HG02981 (cell line): ENCODE measurements around the gene MAS1.
"Not testable (repeated sequence)": the region's sequence is repeated elsewhere in the genome, so short reads cannot be mapped to it uniquely, and the experiment has no call there.

Experiments used
- ATAC-seq: cut with Tn5 transposase; IDR thresholded peaks from one replicate; pipeline ENCODE4 v1.9.1; 2021; ENCODE audit warnings: mild to moderate bottlenecking, moderate library complexity; ENCODE audit not compliant: unreplicated experiment

The MAS1 gene

DNA sequence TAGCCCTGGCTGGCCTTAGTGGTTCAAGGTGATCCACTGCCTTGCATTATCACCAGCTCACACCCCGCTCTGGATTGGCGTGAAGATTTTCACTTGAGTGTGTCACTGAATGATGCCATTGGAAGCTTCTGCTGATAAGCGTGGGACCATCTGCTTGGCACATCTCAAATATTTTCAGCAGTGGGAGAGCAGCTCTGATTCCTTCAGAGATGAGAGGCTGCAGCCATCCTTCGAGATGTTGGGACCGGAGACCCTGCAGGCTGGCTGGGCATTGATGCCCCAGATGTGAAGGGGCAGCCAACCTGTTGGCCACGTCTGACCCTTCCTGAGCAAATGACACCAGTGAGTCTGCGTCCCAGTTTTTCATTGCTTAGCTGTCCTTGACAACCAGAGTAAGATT, at the start of gene MAS1:
Gene MAS1 (plus strand): TSS at position 197 of the 400 bp plus-strand sequence. CDS start 15,968 bp downstream, outside the sequence.
- ATAC-seq, result no peak

DNA sequence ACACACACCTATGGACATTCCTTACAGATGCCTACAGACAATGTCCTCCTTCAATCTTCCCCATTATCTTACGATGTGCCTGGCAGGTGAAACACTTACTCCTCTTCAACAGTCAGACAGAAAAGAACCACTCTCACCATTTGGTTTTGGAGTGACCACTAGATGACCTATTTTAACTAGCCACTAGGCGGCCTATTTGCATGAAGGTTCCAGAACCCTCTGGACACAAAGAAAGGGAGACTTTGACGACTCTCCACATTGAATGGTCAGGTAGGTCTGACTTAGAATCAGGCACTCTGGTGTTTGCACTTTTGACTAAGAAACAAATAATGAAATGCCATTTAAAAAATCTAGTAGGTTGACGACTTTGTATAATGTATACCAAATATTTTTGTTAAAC, 48.8 kb upstream of the MAS1 start:
- ATAC-seq, result no peak

DNA sequence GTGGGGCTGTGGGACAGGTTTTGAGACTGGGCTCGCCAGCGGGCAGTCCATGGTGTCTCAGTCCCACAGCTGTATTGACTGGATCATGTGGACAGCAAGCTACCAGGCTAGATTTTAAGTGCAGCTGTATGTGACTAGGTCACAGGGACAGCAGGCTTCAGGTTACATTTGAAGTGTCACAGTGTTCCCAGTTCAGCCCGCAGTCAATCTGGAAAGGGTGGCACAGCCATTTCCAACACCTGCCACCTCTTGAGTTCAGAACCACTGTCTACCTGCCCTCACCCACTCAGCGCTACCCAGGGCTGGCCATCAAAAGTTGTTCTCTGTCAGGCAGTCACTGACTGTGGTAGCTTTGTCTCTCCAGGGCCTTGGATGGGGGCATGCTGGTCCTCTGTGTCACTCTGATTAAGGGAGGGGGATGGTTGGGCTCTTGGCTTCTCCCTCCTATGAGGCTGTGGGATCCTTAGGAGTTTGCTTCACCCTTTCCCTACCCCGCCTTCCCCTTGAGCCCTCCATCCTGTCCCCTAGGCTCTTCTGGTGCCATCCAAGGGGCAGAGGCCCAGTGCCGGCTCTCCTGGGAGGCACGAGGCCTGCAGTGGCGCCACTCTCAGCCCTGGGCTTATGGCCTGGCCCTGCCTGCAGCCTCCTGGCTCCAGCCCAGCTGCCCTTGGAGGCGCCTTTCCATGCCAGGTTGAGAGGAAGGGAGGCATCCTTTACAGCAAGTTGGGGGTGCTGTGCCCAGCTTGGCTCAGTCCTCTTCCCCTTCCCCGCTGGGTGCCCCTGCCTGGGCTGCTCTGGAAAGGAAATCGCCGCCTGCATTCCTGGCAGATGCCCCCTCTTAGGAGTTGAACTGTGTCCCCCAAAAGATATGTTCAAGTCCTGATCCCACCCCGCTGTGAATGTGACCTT, 45.8 kb upstream of the MAS1 start:
- ATAC-seq, result no peak

- ATAC-seq, result not testable (repeated sequence)
Observed at GRCh38 chr6:159848552-159848951, 42.2 kb upstream of the MAS1 start.

GRCh38 chr6:159849851-159850250, 40.9 kb upstream of the MAS1 start:
- not testable (repeated sequence) for ATAC-seq

DNA sequence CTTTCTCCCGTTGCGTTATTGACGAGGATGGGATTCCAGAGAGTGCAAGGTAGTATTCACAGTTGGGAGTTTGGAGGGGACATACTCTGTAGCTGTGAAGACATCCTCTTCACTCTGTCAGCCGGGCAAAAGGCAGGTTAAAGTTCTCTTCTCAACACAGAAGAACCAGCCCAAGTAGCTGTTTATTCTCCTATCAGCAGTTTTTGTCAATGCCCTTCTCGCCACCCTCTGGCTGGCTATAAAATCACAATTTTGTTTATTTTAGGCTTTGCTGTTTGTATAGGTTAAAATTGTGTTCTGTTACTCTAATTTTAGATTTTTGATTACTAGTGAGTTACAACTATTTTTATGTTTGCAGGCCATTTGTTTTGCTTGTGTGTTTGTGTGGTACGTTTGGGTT, 37.9 kb upstream of the MAS1 start:
- no peak for ATAC-seq

DNA sequence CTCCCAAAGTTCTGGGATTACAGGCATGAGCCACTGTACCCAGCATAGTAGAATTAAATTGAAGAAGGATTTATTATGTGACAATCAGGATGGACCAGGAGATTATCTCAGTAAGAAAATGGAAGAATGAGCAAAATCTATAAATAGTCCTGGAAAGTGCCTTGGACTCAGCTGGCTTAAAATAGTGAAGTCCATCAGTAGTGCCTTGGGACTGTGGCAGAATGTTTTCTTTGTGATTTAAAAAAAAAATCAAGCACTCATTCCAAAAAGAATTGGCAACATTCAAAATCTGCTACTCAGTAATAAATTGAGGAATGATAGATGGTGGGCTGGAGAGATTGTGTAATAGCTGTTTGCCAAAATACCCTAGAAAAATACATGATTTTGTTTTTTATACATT, 37.0 kb upstream of the MAS1 start:
- no peak for ATAC-seq

- no peak for ATAC-seq
Observed at GRCh38 chr6:159854959-159855358, 35.8 kb upstream of the MAS1 start.

DNA sequence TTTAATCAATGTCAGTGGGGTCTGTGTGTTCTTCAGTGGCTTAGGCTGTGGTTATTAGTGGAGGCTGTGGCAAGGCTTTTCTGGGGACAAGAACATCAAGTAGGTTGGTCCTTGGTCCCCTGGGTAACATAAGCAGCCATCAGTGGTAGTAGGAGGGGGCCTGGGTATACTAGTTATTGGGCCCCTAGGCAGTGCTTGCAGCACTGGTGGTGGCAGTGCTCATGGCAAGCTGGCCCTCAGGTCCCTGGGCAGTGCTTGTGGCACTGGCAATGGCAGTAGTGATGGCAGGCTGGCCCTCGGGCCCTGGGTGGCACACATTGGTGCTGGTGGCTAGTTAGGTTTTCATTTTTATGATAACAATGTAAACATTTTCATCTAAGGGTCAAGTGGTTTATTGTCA, 32.5 kb upstream of the MAS1 start:
- ATAC-seq, result no peak

DNA sequence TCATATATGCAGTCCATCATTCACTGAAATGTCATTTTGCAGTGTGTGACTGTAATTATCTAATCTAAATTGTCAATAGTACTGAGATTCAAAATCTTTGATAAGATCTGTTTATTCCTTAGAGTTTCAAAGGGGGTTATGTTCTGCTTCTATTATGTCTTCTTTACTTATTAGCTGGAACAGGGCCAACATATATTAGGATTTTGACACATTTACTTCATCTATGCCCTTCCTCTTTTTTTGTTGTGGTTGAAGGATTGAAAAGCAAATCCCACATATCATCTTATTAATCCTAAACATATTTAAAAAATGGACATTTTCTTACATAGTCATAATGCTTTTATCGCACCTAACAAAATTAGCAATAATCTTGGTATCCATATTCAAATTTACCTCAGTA, 30.3 kb upstream of the MAS1 start:
- ATAC-seq, result no peak

GRCh38 chr6:159862103-159862502, 28.7 kb upstream of the MAS1 start:
- no peak for ATAC-seq

DNA sequence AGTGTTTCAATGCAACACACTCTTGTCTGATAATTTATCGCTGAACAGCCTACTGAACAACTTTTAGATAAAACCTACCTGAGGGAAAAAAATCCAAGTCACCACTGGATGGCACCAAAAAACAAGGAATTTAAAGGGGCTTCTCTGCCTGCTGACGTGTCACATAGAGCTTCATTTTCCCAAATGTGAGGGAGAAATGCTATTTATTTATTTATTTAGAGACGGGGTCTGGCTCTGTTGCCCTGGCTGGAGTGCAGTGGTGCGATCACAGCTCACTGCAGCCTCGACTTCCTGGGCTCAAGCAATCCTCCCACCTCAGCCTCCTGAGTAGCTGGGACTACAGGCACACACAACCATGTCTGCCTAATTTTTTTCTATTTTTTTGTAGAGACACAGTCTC, 27.4 kb upstream of the MAS1 start:
- peak; percentile 66 for ATAC-seq

GRCh38 chr6:159865226-159865920, 25.4 kb upstream of the MAS1 start:
- ATAC-seq, result no peak

DNA sequence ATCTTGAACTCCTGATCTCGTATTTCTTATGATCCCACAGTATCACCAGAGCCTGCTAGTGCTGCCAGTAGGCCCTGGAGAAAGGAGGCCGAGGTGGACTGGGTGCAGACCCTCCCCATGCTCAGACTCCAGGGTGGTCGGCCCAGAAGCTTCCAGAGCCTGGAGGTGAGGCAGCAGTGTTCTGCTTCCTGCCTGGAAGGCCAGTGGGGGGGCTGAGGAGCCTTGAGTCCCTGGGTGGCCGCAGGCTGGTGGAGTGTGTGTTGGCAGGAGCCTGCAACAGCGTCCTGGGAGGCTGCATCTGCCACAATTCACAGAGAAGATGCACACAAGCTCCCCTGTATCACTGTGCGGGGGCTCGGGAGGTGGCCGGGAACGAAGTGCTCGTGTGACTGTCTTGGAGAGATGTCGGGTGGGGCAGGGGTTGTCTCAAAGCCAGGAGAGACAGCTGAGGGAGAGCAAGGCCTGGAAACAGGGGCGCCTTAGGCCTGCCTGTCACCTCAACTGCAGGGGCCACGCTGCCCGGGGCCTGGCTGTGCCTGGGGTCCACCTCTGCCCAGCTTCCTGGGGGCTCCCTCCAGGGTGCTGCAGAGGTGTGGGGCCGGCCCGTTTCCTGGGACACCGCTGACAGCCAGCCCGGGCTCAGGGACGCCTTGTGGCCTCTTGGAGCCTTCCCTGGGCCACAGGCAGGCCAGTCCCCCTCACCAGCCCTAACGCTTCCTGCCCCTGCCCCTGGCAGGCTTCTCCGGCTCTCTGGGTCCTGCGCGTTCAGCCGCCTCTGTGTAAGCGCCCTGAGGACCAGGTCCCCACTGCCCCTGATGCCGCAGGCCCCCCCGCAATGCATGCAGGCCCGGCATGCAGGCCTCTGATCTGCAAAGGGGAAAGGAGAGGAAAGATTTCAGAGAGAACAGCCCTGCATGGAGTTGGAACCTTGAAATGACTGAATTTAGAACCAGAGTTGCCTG, 24.2 kb upstream of the MAS1 start:
- ATAC-seq, result no peak

- ATAC-seq, result no peak
Observed at GRCh38 chr6:159871241-159871640, 19.5 kb upstream of the MAS1 start.

- no peak for ATAC-seq
Observed at GRCh38 chr6:159871906-159872305, 18.9 kb upstream of the MAS1 start.

DNA sequence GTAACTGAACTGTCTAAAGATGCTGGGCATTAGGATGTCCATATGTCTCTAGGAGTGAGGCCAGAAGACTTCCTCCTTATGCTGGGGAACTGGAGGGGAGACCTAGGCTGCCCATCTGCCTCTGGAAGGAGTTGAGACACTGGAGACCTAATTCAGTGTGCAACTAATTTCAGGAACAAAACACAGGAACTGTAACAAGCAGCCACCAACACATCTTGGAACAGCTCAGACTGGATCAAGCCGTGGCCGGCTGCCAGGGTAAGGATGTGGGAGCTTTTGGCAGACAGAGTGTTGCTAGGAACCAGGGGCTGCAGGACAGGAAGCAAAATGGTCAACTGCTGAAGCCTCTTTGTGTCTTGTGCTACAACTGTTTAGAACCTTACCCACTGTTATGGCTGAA, 16.4 kb upstream of the MAS1 start:
- no peak for ATAC-seq

GRCh38 chr6:159875194-159875593, 15.6 kb upstream of the MAS1 start:
- peak; percentile 58 for ATAC-seq

- no peak for ATAC-seq
Observed at GRCh38 chr6:159876242-159876641, 14.5 kb upstream of the MAS1 start.

GRCh38 chr6:159877256-159877808, 13.5 kb upstream of the MAS1 start:
- ATAC-seq, result no peak

GRCh38 chr6:159878341-159878740, 12.4 kb upstream of the MAS1 start:
- no peak for ATAC-seq
